HepG2 (cell line): ENCODE measurements around the gene RPS6KB1. TPM values are rescaled to one million over a fixed set of nuclear protein-coding genes. Genes with fewer than 3 reads are reported as not detected.

ENCODE experiments used
- HDAC2 ChIP-seq: sonication (generic); formaldehyde crosslinking; IDR thresholded peaks from 2 replicates; pipeline ENCODE4 v1.4.0; 2020; ENCODE audit warnings: missing genetic modification reagents
- HNRNPH1 ChIP-seq: fragments of 200-400 bp; formaldehyde crosslinking; optimal IDR thresholded peaks from 2 replicates; pipeline ENCODE3; 2017; ENCODE audit warnings: mild to moderate bottlenecking, low read depth, low read length
- HNRNPK ChIP-seq: fragments of 200-400 bp; formaldehyde crosslinking; IDR thresholded peaks from 2 replicates; pipeline ENCODE4 v1.6.1; 2018; ENCODE audit warnings: low read length, low read depth, moderate library complexity, mild to moderate bottlenecking; ENCODE audit not compliant: poor library complexity, severe bottlenecking
- HOXA5 ChIP-seq: sonication (generic); formaldehyde crosslinking; IDR thresholded peaks from 2 replicates; pipeline ENCODE4 v1.4.0; 2020; ENCODE audit warnings: missing genetic modification reagents
- LRRFIP1 ChIP-seq: sonication (generic); formaldehyde crosslinking; conservative IDR thresholded peaks from 2 replicates; pipeline ENCODE4 v1.4.0; 2020; ENCODE audit warnings: missing genetic modification reagents
- MXI1 ChIP-seq: IDR thresholded peaks from 3 replicates; pipeline ENCODE4 v1.6.1; 2012; ENCODE audit warnings: low read depth, low read length, inconsistent platforms, borderline replicate concordance
- NFKBIZ ChIP-seq: IDR thresholded peaks from 2 replicates; pipeline ENCODE4 v1.6.1; 2018; ENCODE audit warnings: missing genetic modification reagents, missing compliant biosample characterization
- POLR2G ChIP-seq: fragments of 200-400 bp; formaldehyde crosslinking; IDR thresholded peaks from 2 replicates; pipeline ENCODE4 v1.6.1; 2018; ENCODE audit warnings: mild to moderate bottlenecking, low read depth, low read length, moderate library complexity
- SRY ChIP-seq: sonication (generic); formaldehyde crosslinking; IDR thresholded peaks from 2 replicates; pipeline ENCODE4 v1.8.0; 2022; ENCODE audit warnings: mild to moderate bottlenecking, missing genetic modification reagents
- ZNF549 ChIP-seq: sonication (generic); formaldehyde crosslinking; IDR thresholded peaks from 2 replicates; pipeline ENCODE4 v1.5.0; 2020; ENCODE audit warnings: missing genetic modification reagents
- ZNF747 ChIP-seq: sonication (generic); formaldehyde crosslinking; IDR thresholded peaks from 2 replicates; pipeline ENCODE4 v1.8.1; 2023; ENCODE audit warnings: missing genetic modification reagents, mild to moderate bottlenecking, borderline replicate concordance
- ZNF792 ChIP-seq: IDR thresholded peaks from 2 replicates; pipeline ENCODE4 v1.6.1; 2016
- ZSCAN20 ChIP-seq: sonication (generic); formaldehyde crosslinking; IDR thresholded peaks from 2 replicates; pipeline ENCODE4 v1.4.0; 2020; ENCODE audit warnings: missing genetic modification reagents, mild to moderate bottlenecking, borderline replicate concordance
- ZXDC ChIP-seq: sonication (generic); formaldehyde crosslinking; IDR thresholded peaks from 2 replicates; pipeline ENCODE4 v1.5.0; 2020; ENCODE audit warnings: mild to moderate bottlenecking, missing genetic modification reagents
- polyA plus RNA-seq, 8 experiments: library from polyadenylated mRNA; depleted of rRNA in 3 of 8; stranded (reverse) in 7 of 8; unstranded in 1 of 8; fragments of >200 nt; fragmentation: Illumina TruSeq in 4 of 8; extraction: Trizol in 4 of 8; gene quantifications; 2 replicates each; pipeline versions ENCODE4 v1.2.1 to v1.2.3, GENCODE V29; 2011 to 2016; ENCODE audit warnings: low read depth in 4 of 8, missing spikeins in 1 of 8, mixed read lengths in 1 of 8; ENCODE audit not compliant: insufficient read depth in 1 of 8
- total RNA-seq, 5 experiments: library from RNA; depleted of rRNA; stranded (reverse); fragments of >200 nt; fragmentation: Illumina TruSeq; extraction: Trizol; gene quantifications; 2 replicates each; pipeline ENCODE4 v1.2.3, GENCODE V29; 2016; ENCODE audit warnings: low read depth in 1 of 5
- TF ChIP-seq, protein P1 (sequence below): sonication (generic); formaldehyde crosslinking; IDR thresholded peaks from 2 replicates; pipeline ENCODE4 v1.4.0; 2020; ENCODE audit warnings: mild to moderate bottlenecking, missing genetic modification reagents

The RPS6KB1 gene
- total and polyA plus RNA-seq, 2 of the 13 experiments (the other 11 are each of a cell fraction or from before 2014, with no cell fraction given) = 16.5 to 42.2 TPM

DNA sequence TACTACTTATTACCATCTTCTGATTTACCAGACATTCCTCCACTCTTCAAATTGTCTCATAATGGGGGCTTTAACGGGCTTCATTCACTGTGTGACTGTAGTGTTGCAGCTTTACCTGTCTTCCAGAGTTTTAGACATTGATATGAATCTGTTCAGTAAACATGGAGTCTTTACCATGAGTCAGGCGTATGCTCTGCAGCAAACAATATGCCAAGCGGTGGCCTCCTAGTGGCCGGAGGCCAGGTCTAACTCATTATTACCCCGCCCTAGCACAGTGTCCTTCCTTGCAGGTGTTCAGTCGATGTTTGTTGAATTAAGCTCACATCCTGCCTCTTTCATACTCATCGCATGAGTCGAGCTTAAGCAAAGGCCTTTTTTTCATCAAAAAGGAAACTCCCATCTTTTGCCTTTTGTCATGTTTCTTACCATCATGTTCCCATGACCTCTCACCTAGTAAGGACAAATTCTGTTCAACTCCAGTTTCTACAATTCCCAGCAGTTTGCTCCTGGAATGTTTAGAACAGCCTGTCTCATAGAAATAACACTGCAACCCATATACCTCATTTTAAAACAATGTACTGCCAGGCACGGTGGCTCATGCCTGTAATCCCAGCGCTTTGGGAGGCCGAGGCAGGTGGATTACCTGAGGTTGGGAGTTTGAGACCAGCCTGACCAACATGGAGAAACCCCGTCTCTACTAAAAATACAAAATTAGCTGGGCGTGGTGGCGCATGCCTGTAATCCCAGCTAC, 39.6 kb upstream of the RPS6KB1 start (continued):
- no peak for TF ChIP-seq LRRFIP1 (CRISPR knock-in tag)
- no peak for TF ChIP-seq HNRNPH1
- peak; percentile 91; the same call in 1 of the 2 replicates for TF ChIP-seq NFKBIZ
- TF ChIP-seq ZNF549 = no peak
- TF ChIP-seq ZXDC (CRISPR knock-in tag) = no peak
- TF ChIP-seq HNRNPK = no peak
- TF ChIP-seq MXI1 = peak; percentile 56; the same call in 1 of the 3 replicates
- no peak for TF ChIP-seq ZNF747 (CRISPR knock-in tag)
- TF ChIP-seq ZNF792 (CRISPR knock-in tag) = peak; percentile 83
- peak; percentile 60 for TF ChIP-seq POLR2G
- TF ChIP-seq SRY (CRISPR knock-in tag) = 0 out of 2 replicates have a peak, but pooled peaks have one; percentile 78
- TF ChIP-seq ZSCAN20 (CRISPR knock-in tag) = no peak
- TF ChIP-seq, protein P1, sequence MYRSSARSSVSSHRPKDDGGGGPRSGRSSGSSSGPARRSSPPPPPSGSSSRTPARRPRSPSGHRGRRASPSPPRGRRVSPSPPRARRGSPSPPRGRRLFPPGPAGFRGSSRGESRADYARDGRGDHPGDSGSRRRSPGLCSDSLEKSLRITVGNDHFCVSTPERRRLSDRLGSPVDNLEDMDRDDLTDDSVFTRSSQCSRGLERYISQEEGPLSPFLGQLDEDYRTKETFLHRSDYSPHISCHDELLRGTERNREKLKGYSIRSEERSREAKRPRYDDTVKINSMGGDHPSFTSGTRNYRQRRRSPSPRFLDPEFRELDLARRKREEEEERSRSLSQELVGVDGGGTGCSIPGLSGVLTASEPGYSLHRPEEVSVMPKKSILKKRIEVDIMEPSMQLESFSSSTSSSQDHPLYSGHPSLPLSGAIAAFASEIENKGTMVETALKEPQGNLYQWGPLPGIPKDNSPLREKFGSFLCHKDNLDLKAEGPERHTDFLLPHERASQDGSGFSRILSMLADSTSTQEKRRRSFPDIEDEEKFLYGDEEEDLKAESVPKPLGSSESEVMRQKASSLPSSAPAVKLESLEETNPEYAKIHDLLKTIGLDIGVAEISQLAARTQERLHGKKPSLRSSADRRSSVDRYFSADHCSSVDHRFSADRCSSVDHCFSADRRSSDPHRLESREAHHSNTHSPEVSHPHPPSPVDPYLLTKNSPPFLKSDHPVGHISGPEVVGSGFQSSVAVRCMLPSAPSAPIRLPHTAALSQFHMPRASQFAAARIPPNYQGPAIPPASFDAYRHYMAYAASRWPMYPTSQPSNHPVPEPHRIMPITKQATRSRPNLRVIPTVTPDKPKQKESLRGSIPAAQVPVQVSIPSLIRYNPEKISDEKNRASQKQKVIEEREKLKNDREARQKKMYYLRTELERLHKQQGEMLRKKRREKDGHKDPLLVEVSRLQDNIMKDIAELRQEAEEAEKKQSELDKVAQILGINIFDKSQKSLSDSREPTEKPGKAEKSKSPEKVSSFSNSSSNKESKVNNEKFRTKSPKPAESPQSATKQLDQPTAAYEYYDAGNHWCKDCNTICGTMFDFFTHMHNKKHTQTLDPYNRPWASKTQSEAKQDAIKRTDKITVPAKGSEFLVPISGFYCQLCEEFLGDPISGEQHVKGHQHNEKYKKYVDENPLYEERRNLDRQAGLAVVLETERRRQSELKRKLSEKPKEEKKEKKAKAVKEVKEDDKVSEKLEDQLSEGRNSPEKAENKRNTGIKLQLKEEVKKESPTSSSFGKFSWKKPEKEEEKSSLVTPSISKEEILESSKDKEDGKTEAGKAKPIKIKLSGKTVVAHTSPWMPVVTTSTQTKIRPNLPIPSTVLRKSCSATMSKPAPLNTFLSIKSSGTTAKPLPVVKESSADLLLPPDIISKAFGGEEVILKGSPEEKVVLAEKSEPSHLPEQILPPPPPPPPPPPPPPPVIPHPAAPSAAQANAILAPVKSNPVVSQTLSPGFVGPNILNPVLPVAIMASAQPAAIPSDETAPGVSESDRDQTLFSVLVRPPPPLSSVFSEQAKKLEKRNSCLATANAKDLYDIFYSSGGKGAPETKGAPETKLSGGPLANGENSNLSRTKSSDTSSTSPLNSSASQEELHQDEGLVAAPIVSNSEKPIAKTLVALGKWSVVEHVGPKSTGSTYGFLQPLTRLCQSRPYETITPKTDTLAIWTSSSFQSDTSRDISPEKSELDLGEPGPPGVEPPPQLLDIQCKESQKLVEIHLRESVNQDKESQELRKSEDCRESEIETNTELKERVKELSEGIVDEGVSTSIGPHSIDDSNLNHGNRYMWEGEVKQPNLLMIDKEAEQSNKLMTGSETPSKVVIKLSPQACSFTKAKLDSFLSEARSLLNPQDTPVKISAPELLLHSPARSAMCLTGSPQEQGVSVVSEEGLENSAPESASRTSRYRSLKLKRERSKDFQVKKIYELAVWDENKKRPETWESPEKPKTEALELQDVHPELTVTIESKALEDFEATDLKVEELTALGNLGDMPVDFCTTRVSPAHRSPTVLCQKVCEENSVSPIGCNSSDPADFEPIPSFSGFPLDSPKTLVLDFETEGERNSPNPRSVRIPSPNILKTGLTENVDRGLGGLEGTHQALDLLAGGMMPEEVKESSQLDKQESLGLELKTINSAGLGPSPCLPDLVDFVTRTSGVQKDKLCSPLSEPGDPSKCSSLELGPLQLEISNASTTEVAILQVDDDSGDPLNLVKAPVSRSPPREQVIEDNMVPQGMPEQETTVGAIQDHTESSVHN (CRISPR knock-in tag) = no peak
- TF ChIP-seq HDAC2 = peak; percentile 97
- TF ChIP-seq HOXA5 (CRISPR knock-in tag) = peak; percentile 81
